Erythroblast (primary cell): ENCODE data around the gene PAX4.

Experiments
- DNase-seq, 2 experiments: peaks; one replicate each; lab custom pipeline; 2025; lab: John Stamatoyannopoulos, UW
- GATA1 ChIP-seq: IDR thresholded peaks from 2 replicates; pipeline ENCODE4 v1.6.1; 2011; ENCODE audit warnings: low read depth, mild to moderate bottlenecking, control low read depth, low read length, moderate library complexity
- POLR2A ChIP-seq: IDR thresholded peaks from 2 replicates; pipeline ENCODE4 v1.6.1; 2011; ENCODE audit warnings: mild to moderate bottlenecking, low read length

The PAX4 gene

GRCh38 chr7:127618042-127618441 lies at the start of gene PAX4:
Gene PAX4 (minus strand): TSS chr7:127618142. CDS start chr7:127615928, 2,214 bp downstream.
- TF ChIP-seq POLR2A: no peak
- TF ChIP-seq GATA1: no peak
- no peak for DNase-seq

GRCh38 chr7:127667017-127667670 lies 49.2 kb upstream of the PAX4 start:
- no peak for DNase-seq

GRCh38 chr7:127666602-127667001 lies 48.7 kb upstream of the PAX4 start:
- DNase-seq: no peak
- TF ChIP-seq POLR2A: no peak
- TF ChIP-seq GATA1: no peak

More at GRCh38 chr7:127667017-127667670, 49.2 kb upstream of the PAX4 start:
- TF ChIP-seq GATA1: no peak
- TF ChIP-seq POLR2A: no peak

GRCh38 chr7:127665922-127666321 lies 48.0 kb upstream of the PAX4 start:
- no peak for TF ChIP-seq POLR2A
- TF ChIP-seq GATA1: no peak
- no peak for DNase-seq

- DNase-seq: no peak
- TF ChIP-seq GATA1 (no peak), POLR2A (no peak)
Observed at GRCh38 chr7:127658970-127659630, 41.2 kb upstream of the PAX4 start.

- TF ChIP-seq GATA1 (no peak), POLR2A (no peak)
- no peak for DNase-seq
Observed at GRCh38 chr7:127657500-127657899, 39.6 kb upstream of the PAX4 start.

- TF ChIP-seq GATA1: no peak
- no peak for TF ChIP-seq POLR2A
- peak; percentile 49 to 60 for DNase-seq
Observed at GRCh38 chr7:127655720-127656119, 37.8 kb upstream of the PAX4 start.

- peak; percentile 6 to 16 for DNase-seq
Observed at GRCh38 chr7:127654404-127655394, 36.8 kb upstream of the PAX4 start.

GRCh38 chr7:127653396-127653795 lies 35.5 kb upstream of the PAX4 start:
- TF ChIP-seq POLR2A (no peak), GATA1 (no peak)
- DNase-seq: no peak

More at GRCh38 chr7:127654404-127655394, 36.8 kb upstream of the PAX4 start:
- TF ChIP-seq GATA1 (no peak), POLR2A (no peak)

GRCh38 chr7:127652333-127653248 lies 34.6 kb upstream of the PAX4 start:
- DNase-seq: peak; percentile 60 to 69
- TF ChIP-seq GATA1 (no peak), POLR2A (peak; percentile 43)

- DNase-seq: peak; percentile 98
- TF ChIP-seq POLR2A (peak; percentile 93), GATA1 (no peak)
Observed at GRCh38 chr7:127651556-127652332, 33.8 kb upstream of the PAX4 start, which contains the start of gene SND1. Gene SND1 (plus strand): TSS chr7:127652194. CDS start chr7:127652374, 180 bp downstream.

- DNase-seq: peak in 1 of 2 experiments; percentile 57
- TF ChIP-seq GATA1 (no peak), POLR2A (no peak)
Observed at GRCh38 chr7:127650847-127651555, 33.1 kb upstream of the PAX4 start.
